ENCODE data around the gene TPSD1.
"Not testable (repeated sequence)": the region's sequence is repeated elsewhere in the genome, so short reads cannot be mapped to it uniquely, and the experiment has no call there.

TPSD1 gene

DNA sequence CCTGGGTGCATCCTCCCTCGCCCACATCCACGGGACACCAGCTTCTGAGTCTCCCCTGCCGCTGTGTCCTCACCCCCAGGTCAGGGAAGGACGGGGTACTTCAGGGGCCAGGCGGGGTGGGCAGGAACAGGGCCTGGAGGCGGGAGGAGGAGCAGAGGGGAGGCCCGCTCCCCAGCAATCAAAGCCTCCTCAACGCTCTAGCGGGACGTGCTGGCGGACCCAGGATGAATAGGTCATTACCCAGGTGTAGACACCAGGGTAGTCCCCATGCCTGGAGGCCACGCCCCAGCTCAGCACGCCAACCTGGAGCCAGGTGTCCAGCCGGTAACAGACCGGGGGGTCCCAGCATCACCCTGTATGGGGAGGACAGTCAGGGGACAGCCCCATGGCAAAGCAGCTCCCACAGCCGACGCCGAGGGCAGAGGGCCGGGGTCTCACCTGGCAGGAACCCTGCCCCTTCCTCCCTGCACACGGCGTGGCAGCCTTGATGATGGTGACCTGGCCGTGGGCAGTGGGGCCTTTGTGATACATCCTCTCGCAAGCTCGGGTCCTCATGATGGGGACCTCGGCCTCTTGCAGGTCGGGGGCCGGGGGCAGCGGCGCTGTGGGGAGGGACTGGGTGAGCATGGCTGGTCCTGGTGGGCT, 24.2 kb downstream of the TPSD1 start:
- DNase-seq (ENCODE audit: low read depth in 2 of 3, low spot score in 2 of 3), result no peak

GRCh38 chr16:1280783-1281182, 24.9 kb downstream of the TPSD1 start:
- no peak for DNase-seq (ENCODE audit: low read depth in 2 of 3, low spot score in 2 of 3)

DNA sequence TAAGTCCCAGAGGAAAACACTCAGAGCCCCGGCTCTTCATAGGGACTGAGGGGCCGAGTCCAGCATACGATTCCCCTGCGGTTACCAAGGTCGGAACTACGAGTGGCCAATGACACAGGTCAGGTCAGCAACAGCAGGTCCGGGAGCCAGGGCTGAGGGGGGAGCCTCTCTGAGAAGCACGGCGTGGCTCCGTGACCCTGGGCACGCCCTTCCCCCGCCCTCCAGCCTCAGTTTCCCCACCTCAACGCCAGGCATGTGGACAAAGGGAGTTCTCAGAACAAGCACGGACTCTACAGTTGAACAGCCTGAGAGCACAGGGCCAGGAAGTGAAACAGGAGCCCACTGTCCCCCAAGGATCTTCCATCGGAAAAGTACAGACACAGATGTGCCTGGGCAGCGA, 25.6 kb downstream of the TPSD1 start:
- DNase-seq (ENCODE audit: low read depth in 2 of 3, low spot score in 2 of 3), result no peak

GRCh38 chr16:1282324-1282973, 26.6 kb downstream of the TPSD1 start:
- DNase-seq (ENCODE audit: low read depth in 2 of 3, low spot score in 2 of 3), result no peak

DNA sequence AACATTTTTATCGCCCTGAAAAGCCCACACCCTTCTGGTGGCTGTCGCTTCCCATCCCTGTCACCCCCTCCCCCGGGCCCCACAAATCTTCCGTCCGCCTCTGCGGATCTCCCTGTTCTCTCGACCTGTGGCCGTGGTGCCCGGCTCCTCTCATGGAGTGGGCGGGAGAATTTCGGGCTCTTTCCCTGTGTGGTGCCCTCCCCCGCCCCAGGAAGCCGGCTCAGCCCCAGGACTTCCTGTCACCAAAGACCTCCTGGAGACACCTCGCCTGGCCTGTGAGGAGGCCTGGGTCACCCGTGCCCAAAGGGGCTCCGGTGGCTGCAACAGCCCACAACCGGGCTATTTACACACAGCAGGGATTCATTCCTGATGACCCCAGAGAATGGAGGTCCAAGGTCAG, 27.4 kb downstream of the TPSD1 start:
- DNase-seq (ENCODE audit: low read depth in 2 of 3, low spot score in 2 of 3), result no peak

- DNase-seq (ENCODE audit: low read depth in 2 of 3, low spot score in 2 of 3), result no peak
Observed at GRCh38 chr16:1283996-1284616, 28.2 kb downstream of the TPSD1 start.

DNA sequence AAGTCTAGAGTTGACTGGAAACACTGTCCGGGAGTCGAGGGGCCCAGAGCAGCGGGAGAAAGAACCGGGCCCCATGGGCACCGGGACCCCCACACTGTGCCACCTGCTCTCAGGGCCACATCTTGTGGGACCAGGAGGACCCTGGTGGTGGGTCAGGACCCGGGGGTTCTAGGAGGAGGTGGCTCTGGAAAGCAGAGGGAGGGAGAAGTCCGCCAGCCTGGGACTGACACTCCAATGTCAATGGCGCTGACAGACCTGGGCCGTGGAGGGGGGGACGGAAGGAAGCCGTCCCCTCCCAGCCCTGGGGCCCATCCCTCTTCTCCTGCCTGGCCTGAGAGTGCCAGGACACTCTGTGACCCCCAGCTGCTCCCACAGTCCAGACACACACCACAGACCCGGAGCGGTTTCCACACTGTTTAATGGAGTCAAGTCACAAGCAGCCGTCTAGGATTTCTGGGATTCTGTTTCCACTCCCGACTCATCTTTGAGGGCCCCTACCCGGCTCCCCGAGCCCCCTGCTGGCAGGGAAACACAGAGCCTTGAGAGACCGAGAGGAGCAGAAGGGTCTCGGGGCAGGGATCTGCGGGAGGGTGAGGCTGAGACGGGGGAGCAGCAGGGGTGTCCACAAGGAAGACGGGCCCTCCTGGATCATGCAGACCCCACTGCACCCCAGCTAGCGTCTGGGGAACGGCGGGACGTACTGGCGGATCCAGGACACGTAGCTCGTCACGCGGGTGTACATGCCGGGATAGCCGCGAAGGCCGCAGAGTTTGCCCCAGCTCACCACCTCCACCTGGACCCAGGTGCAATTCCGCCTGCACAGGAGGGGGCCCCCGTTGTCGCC, 30.0 kb downstream of the TPSD1 start:
- no peak for DNase-seq (ENCODE audit: low read depth in 2 of 3, low spot score in 2 of 3)

DNA sequence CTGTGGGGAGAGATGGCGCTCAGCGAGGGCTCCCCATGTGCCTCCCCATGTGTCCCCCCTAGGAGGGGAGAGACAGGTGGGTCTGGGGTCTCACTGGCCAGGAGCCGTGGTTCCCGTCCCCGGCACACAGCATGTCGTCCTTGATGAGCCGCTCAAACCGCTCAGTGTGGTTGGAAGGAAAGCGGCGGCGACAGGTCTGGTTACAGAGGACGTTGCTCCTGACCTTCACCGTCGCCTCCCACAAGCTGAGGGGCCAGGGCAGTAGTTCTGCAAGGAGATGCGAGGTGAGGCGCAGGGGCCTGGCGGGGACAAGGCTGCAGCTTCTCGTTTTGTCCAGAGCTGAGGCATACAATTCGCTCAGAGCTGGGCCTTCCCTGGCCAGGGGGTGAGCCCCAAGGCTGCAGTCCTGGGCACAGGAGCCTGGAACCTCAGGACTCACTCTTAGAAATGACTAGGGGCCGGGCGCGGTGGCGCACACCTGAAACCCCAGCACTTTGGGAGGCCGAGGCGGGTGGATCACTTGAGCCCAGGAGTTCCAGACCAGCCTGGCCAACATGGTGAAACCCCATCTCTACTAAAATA, 30.7 kb downstream of the TPSD1 start:
- no peak for DNase-seq (ENCODE audit: low read depth in 2 of 3, low spot score in 2 of 3)

GRCh38 chr16:1287982-1288670, 32.3 kb downstream of the TPSD1 start:
- no peak for DNase-seq (ENCODE audit: low read depth in 2 of 3, low spot score in 2 of 3)

DNA sequence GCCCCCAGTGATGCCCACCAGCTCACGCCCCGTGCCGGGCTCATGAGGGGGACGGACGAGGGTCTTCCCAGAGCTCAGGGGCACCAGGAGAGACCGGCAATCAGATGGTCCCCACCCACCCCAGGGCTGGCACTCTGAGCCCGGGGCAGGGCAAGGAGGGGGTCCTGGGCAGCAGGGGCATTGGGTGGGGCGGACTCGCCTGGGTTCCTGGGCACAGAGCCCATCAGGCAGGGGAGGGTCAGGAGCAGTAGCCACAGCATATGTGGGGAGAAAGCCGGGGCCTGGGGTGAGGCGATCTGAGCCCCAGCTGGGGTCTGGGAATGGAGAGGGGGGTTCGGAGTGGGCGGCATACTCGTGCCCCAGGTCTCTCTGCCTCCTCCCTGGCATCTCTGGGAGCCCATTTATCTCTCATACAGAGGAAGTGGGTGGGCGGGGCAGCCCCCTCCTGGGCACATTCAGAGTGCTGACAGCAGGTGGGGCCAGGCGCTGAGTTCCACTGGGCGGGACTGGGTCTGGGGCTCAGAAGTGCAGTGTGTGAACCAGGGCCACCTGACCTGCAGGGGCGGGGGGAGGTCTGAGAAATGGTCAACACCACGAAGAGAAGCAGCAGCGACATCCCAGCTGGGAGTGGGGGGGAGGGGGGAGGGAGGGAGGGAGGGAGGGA, 33.1 kb downstream of the TPSD1 start:
- DNase-seq (ENCODE audit: low read depth in 2 of 3, low spot score in 2 of 3), result no peak

GRCh38 chr16:1289477-1289866, 33.6 kb downstream of the TPSD1 start:
- DNase-seq (ENCODE audit: low read depth in 2 of 3, low spot score in 2 of 3), result no peak

GRCh38 chr16:1290063-1290501, 34.2 kb downstream of the TPSD1 start:
- DNase-seq (ENCODE audit: low read depth in 2 of 3, low spot score in 2 of 3), result no peak

DNA sequence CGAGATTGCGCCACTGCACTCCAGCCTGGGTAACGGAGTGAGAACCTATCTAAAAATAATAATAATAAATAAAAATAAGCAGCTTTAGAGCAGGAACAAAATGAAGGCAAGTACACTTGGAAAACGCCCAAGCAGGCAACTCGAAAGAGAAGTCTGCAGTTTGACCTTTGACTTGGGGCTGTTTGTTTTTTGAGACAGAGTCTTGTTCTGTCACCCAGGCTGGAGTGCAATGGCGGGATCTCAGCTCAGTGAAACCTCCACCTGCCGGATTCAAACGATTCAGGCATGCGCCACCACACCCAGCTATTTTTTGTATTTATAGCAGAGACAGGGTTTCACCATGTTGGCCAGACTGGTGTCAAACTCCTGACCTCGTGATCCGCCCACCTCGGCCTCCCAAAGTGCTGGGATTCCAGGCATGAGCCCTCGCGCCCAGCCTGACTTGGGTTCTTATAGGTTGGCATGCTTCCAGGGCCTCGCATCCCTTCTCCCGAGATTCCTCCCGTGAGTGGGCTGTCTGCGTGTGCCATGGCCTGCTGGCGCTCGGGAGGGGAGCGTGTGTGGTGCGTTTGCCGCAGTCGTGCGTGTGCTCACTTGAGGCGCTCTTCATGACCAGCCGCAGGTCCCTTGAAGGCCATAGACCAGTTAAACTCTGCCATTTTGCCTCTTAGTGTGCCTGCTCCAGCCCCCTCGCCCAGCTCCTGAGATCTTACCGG, 35.1 kb downstream of the TPSD1 start:
- no peak for DNase-seq (ENCODE audit: low read depth in 2 of 3, low spot score in 2 of 3)

- DNase-seq (ENCODE audit: low read depth in 2 of 3, low spot score in 2 of 3), result no peak
Observed at GRCh38 chr16:1291576-1291974, 35.7 kb downstream of the TPSD1 start.

DNA sequence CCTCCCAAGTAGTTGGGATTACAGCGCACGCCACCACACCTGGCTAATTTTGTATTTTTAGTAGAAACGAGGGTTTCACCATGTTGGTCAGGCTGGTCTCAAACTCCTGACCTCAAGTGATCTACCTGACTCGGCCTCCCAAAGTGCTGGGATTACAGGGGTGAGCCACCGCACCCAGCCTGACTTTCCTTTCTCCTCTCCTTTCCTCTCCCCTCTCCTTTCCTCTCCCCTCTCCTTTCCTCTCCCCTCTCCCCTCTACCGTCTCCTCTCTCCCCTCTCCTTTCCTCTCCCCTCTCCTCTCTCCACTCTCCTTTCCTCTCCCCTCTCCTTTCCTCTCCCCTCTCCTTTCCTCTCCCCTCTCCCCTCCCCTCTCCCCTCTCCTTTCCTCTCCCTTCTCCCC, 36.3 kb downstream of the TPSD1 start:
- DNase-seq (ENCODE audit: low read depth in 2 of 3, low spot score in 2 of 3), result not testable (repeated sequence)

- DNase-seq (ENCODE audit: low read depth in 2 of 3, low spot score in 2 of 3), result not testable (repeated sequence)
Observed at GRCh38 chr16:1292808-1293207, 36.9 kb downstream of the TPSD1 start.

- no peak for DNase-seq (ENCODE audit: low read depth in 2 of 3, low spot score in 2 of 3)
Observed at GRCh38 chr16:1293921-1294656, 38.2 kb downstream of the TPSD1 start.

DNA sequence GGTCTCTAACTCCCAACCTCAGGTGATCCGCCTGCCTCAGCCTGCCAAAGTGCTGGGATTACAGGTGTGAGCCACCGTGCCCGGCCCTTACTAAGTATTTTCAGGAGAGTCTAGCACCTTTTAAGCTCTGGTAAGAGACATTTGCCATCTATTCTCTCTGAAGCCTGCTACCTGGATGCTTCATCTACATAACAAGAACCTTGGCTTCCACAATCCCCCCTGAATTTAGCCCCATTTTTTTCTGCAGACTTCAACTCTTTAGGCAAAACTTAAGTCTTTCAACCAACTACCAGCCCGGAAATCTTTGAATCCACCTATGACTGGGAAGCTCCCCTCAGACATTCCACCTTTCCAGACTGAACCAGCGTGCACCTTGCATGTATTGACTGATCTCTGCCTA, 39.6 kb downstream of the TPSD1 start:
- DNase-seq (ENCODE audit: low read depth in 2 of 3, low spot score in 2 of 3), result no peak

- not testable (repeated sequence) for DNase-seq (ENCODE audit: low read depth in 2 of 3, low spot score in 2 of 3)
Observed at GRCh38 chr16:1296688-1297017, 40.8 kb downstream of the TPSD1 start.

All from activated CD8-positive, alpha-beta memory T cell treated with anti-CD3 and anti-CD28 coated beads for 48 hours (primary cell).